IMR-90 (cell line): Measurements from ENCODE around the gene ARHGEF7. TPM values are rescaled to one million over a fixed set of nuclear protein-coding genes. Genes with fewer than 3 reads are reported as not detected.

ENCODE experiments used
- ATAC-seq: fragments of 200-7000 bp; cut with Tn5 transposase; 2 replicates; pipeline ENCODE4 v1.9.1; 2020; ENCODE audit warnings: low read depth, mild to moderate bottlenecking, moderate library complexity
- BruUV-seq: library from RNA; stranded (reverse); fragments of 400-500 nt; replicated peaks from 2 replicates; lab custom pipeline; 2021; lab: Mats Ljungman, UMichigan
- CTCF ChIA-PET: fragments of 300-600 bp; formaldehyde crosslinking; extraction: SDS; loops from one replicate; lab custom pipeline; 2021; ENCODE audit warnings: antibody characterized with exemption; lab: Yijun Ruan, JAX
- POLR2A ChIA-PET: fragments of 300-600 bp; sonication (Branson Sonifier 250); formaldehyde crosslinking; loops from one replicate; lab custom pipeline; 2022; ENCODE audit warnings: antibody characterized with exemption; ENCODE audit not compliant: unreplicated experiment; lab: Charles Lee
- DNase-seq: peaks from one replicate; pipeline ENCODE4 v3.0.0; 2013
- H2AFZ ChIP-seq: replicated peaks from 2 replicates; pipeline ENCODE3; 2013; ENCODE audit warnings: low read length, mild to moderate bottlenecking; ENCODE audit not compliant: poor library complexity
- H2AK5ac ChIP-seq: 2 replicates; pipeline ENCODE4 v1.6.1; 2013; ENCODE audit warnings: low read depth, low read length, inconsistent platforms
- H2AK9ac ChIP-seq: replicated peaks from 2 replicates; pipeline ENCODE3; 2013; ENCODE audit warnings: mild to moderate bottlenecking, low read depth, low read length, moderate library complexity; ENCODE audit not compliant: poor library complexity
- H2BK120ac ChIP-seq: 2 replicates; pipeline ENCODE4 v1.6.1; 2013; ENCODE audit warnings: low read depth, low read length, inconsistent platforms
- H2BK15ac ChIP-seq: 3 replicates; pipeline ENCODE4 v1.6.1; 2013; ENCODE audit warnings: low read depth, low read length, inconsistent platforms
- H2BK20ac ChIP-seq: 2 replicates; pipeline ENCODE4 v1.6.1; 2013; ENCODE audit warnings: low read depth, mild to moderate bottlenecking, inconsistent platforms, low read length, moderate library complexity
- H2BK5ac ChIP-seq: 2 replicates; pipeline ENCODE4 v1.6.1; 2013; ENCODE audit warnings: mild to moderate bottlenecking, low read depth, low read length, inconsistent platforms; ENCODE audit not compliant: poor library complexity, severe bottlenecking
- H3K14ac ChIP-seq: replicated peaks from 2 replicates; pipeline ENCODE4 v1.6.1; 2013; ENCODE audit warnings: low read depth, low read length, inconsistent platforms
- H3K18ac ChIP-seq: 2 replicates; pipeline ENCODE4 v1.6.1; 2013; ENCODE audit warnings: low read depth, low read length, control low read depth
- H3K23ac ChIP-seq: 2 replicates; pipeline ENCODE4 v1.6.1; 2013; ENCODE audit warnings: low read depth, low read length, inconsistent platforms
- H3K27ac ChIP-seq: 2 replicates; pipeline ENCODE4 v1.5.1; 2013; ENCODE audit warnings: mild to moderate bottlenecking, control low read depth, low read length; ENCODE audit not compliant: insufficient read depth
- H3K27me3 ChIP-seq: 2 replicates; pipeline ENCODE4 v1.6.1; 2013; ENCODE audit warnings: low read length; ENCODE audit not compliant: control insufficient read depth, insufficient read depth
- H3K36me3 ChIP-seq: 2 replicates; pipeline ENCODE4 v1.6.1; 2013; ENCODE audit warnings: low read length, mixed read lengths; ENCODE audit not compliant: control insufficient read depth, insufficient read depth
- H3K4ac ChIP-seq: 2 replicates; pipeline ENCODE4 v1.6.1; 2013; ENCODE audit warnings: low read depth, low read length, inconsistent platforms
- H3K4me1 ChIP-seq: 2 replicates; pipeline ENCODE4 v1.6.1; 2013; ENCODE audit warnings: low read length, mixed read lengths; ENCODE audit not compliant: control insufficient read depth, insufficient read depth
- H3K4me2 ChIP-seq: 2 replicates; pipeline ENCODE4 v1.6.1; 2013; ENCODE audit warnings: low read depth, mild to moderate bottlenecking, control low read depth, low read length, moderate library complexity
- H3K4me3 ChIP-seq: 2 replicates; pipeline ENCODE4 v1.5.1; 2013; ENCODE audit warnings: low read depth, mild to moderate bottlenecking, control low read depth, low read length, moderate library complexity; ENCODE audit not compliant: insufficient read depth
- H3K56ac ChIP-seq: 2 replicates; pipeline ENCODE4 v1.6.1; 2013; ENCODE audit warnings: low read length, inconsistent platforms; ENCODE audit not compliant: insufficient read depth; ENCODE audit errors: extremely low read depth
- H3K79me1 ChIP-seq, 2 experiments: 2 replicates each; pipeline ENCODE4 v1.6.1; 2013; ENCODE audit warnings: low read length in 2 of 2, inconsistent platforms in 1 of 2, low read depth in 1 of 2
- H3K9ac ChIP-seq: 2 replicates; pipeline ENCODE4 v1.6.1; 2013; ENCODE audit warnings: low read depth, low read length, control low read depth
- H3K9me1 ChIP-seq: 2 replicates; pipeline ENCODE4 v1.6.1; 2013; ENCODE audit warnings: low read length, inconsistent platforms; ENCODE audit not compliant: insufficient read depth
- H3K9me3 ChIP-seq: 2 replicates; pipeline ENCODE4 v1.6.1; 2013; ENCODE audit warnings: low read length; ENCODE audit not compliant: control insufficient read depth, insufficient read depth
- H4K20me1 ChIP-seq: 2 replicates; pipeline ENCODE4 v1.6.1; 2013; ENCODE audit warnings: low read length, inconsistent platforms; ENCODE audit not compliant: insufficient read depth
- H4K5ac ChIP-seq: 2 replicates; pipeline ENCODE4 v1.6.1; 2013; ENCODE audit warnings: mild to moderate bottlenecking, low read depth, low read length, control low read depth
- H4K8ac ChIP-seq, 2 experiments: 2 replicates each; pipeline ENCODE4 v1.6.1; 2013; ENCODE audit warnings: low read depth in 2 of 2, low read length in 2 of 2, control low read depth in 1 of 2, inconsistent platforms in 1 of 2
- H4K91ac ChIP-seq: 2 replicates; pipeline ENCODE4 v1.6.1; 2013; ENCODE audit warnings: low read depth, low read length, inconsistent platforms; ENCODE audit not compliant: insufficient read depth
- BHLHE40 ChIP-seq: fragments of 150-350 bp; IDR thresholded peaks from 2 replicates; pipeline ENCODE4 v1.6.1; 2016; ENCODE audit warnings: mild to moderate bottlenecking, low read depth, low read length
- ELK1 ChIP-seq: fragments of 150-350 bp; IDR thresholded peaks from 2 replicates; pipeline ENCODE4 v1.6.1; 2016; ENCODE audit warnings: low read depth, mild to moderate bottlenecking, low read length, moderate library complexity, borderline replicate concordance
- MAFK ChIP-seq: IDR thresholded peaks from 2 replicates; pipeline ENCODE4 v1.6.1; 2012; ENCODE audit warnings: low read depth, low read length, improper control_type of control experiment
- MXI1 ChIP-seq: IDR thresholded peaks from 2 replicates; pipeline ENCODE4 v1.6.1; 2012; ENCODE audit warnings: low read depth, mild to moderate bottlenecking, low read length, moderate library complexity, borderline replicate concordance
- NFE2L2 ChIP-seq: fragments of 150-350 bp; IDR thresholded peaks from 2 replicates; pipeline ENCODE4 v1.6.1; 2016; ENCODE audit warnings: low read depth, mild to moderate bottlenecking, low read length
- POLR2A ChIP-seq: IDR thresholded peaks from 2 replicates; pipeline ENCODE4 v1.6.1; 2012; ENCODE audit warnings: mild to moderate bottlenecking, low read depth, low read length
- RAD21 ChIP-seq: IDR thresholded peaks from 2 replicates; pipeline ENCODE4 v1.6.1; 2012; ENCODE audit warnings: low read length, improper control_type of control experiment
- RCOR1 ChIP-seq: IDR thresholded peaks from 2 replicates; pipeline ENCODE4 v1.6.1; 2012; ENCODE audit warnings: mild to moderate bottlenecking, low read length, improper control_type of control experiment; ENCODE audit not compliant: insufficient replicate concordance
- RFX5 ChIP-seq: IDR thresholded peaks from 2 replicates; pipeline ENCODE4 v1.8.0; 2012; ENCODE audit warnings: low read depth, mild to moderate bottlenecking, low read length, moderate library complexity
- SMC3 ChIP-seq: fragments of 150-350 bp; IDR thresholded peaks from 2 replicates; pipeline ENCODE4 v1.6.1; 2016; ENCODE audit warnings: low read depth, mild to moderate bottlenecking, antibody characterized with exemption, low read length, moderate library complexity
- WGBS, 2 experiments: methylation state at CpG; one replicate each; pipeline versions ENCODE4 v1.1.5 to v1.1.7; 2013; ENCODE audit warnings: missing lambda C conversion rate in 2 of 2; ENCODE audit not compliant: insufficient read length in 1 of 2; ENCODE audit errors: extremely low coverage in 2 of 2; 5-methylcytosine and 5-hydroxymethylcytosine counted together
- dilution Hi-C: fragments of 300-500 bp; cut with HindIII; formaldehyde crosslinking; loops from one replicate; pipeline ENCODE4 v1.14.3; 2018; ENCODE audit warnings: low sequenced_read_pairs; ENCODE audit not compliant: unreplicated experiment
- in situ Hi-C: fragments of 300-500 bp; cut with MboI; formaldehyde crosslinking; loops from 3 replicates; pipeline ENCODE4 v1.14.3; 2019; ENCODE audit warnings: low sequenced_read_pairs, inconsistent platforms, mixed read lengths
- intact Hi-C: fragments of 100-400 bp; cut with micrococcal nuclease; formaldehyde crosslinking; loops from 2 replicates; pipeline ENCODE4 v1.10.0; 2022
- polyA plus RNA-seq, 3 experiments: library from polyadenylated mRNA; depleted of rRNA; stranded (reverse); fragments of >200 nt; gene quantifications; 2 replicates each; pipeline ENCODE4 v1.2.3, GENCODE V29; 2012; ENCODE audit warnings: low replicate concordance in 1 of 3
- total RNA-seq: library from RNA; depleted of rRNA; stranded (reverse); fragments of >200 nt; gene quantifications from 2 replicates; pipeline ENCODE4 v1.2.3, GENCODE V29; 2012
- TF ChIP-seq, protein P1 (sequence below): fragments of 150-350 bp; IDR thresholded peaks from 2 replicates; pipeline ENCODE4 v1.6.1; 2017; ENCODE audit warnings: mild to moderate bottlenecking, antibody characterized with exemption, low read length, low read depth
- TF ChIP-seq, protein P2 (sequence below): conservative IDR thresholded peaks from 2 replicates; pipeline ENCODE4 v1.5.1; 2012; ENCODE audit warnings: mild to moderate bottlenecking, low read depth, low read length, improper control_type of control experiment

ARHGEF7 gene
- total and polyA plus RNA-seq, 2 of the 4 experiments (the other 2 are of a cell fraction), result 32.9 to 59.0 TPM

DNA sequence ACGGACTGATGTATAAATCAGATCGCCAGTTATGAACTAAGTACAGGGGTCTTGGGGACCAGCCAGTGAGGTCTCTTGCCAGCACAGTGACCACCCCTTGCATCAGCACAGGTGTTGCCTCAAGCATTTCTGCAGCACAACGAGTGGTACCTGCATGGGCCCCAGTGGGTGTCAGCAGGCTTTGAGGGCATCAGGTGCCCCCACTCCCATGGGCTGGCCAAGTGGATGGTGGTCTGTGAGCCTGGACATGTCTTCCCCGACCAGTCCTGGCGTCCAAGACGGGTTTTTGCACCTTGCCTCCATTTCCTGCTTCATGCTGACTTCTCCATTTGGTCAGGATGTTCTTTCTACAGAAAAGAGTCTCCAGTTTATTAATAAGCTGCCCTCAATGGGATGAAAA, 22.4 kb upstream of the ARHGEF7 start:
- TF ChIP-seq SMC3, result no peak
- TF ChIP-seq RCOR1, result no peak
- no peak for TF ChIP-seq NFE2L2
- no peak for TF ChIP-seq RFX5
- TF ChIP-seq RAD21, result no peak
- TF ChIP-seq, protein P1, sequence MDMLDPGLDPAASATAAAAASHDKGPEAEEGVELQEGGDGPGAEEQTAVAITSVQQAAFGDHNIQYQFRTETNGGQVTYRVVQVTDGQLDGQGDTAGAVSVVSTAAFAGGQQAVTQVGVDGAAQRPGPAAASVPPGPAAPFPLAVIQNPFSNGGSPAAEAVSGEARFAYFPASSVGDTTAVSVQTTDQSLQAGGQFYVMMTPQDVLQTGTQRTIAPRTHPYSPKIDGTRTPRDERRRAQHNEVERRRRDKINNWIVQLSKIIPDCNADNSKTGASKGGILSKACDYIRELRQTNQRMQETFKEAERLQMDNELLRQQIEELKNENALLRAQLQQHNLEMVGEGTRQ, result no peak
- no peak for TF ChIP-seq POLR2A
- no peak for TF ChIP-seq ELK1
- TF ChIP-seq MAFK, result no peak
- no peak for TF ChIP-seq MXI1
- TF ChIP-seq, protein P2, sequence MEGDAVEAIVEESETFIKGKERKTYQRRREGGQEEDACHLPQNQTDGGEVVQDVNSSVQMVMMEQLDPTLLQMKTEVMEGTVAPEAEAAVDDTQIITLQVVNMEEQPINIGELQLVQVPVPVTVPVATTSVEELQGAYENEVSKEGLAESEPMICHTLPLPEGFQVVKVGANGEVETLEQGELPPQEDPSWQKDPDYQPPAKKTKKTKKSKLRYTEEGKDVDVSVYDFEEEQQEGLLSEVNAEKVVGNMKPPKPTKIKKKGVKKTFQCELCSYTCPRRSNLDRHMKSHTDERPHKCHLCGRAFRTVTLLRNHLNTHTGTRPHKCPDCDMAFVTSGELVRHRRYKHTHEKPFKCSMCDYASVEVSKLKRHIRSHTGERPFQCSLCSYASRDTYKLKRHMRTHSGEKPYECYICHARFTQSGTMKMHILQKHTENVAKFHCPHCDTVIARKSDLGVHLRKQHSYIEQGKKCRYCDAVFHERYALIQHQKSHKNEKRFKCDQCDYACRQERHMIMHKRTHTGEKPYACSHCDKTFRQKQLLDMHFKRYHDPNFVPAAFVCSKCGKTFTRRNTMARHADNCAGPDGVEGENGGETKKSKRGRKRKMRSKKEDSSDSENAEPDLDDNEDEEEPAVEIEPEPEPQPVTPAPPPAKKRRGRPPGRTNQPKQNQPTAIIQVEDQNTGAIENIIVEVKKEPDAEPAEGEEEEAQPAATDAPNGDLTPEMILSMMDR, result no peak
- TF ChIP-seq BHLHE40, result no peak
- Histone ChIP-seq H3K18ac (no peak overlapping the region), H2BK120ac (no peak overlapping the region), H2AFZ (no peak overlapping the region), H4K91ac (no peak overlapping the region), H3K4me1 (no peaks in the 10 kb centered on the region), H3K79me1 (no peaks in the 10 kb centered on the region), H4K5ac (no peak overlapping the region), H3K36me3 (no peaks in the 10 kb centered on the region), H3K4me2 (no peak overlapping the region), H2BK20ac (no peak overlapping the region), H3K9me3 (no peaks in the 10 kb centered on the region; the same call in 1 of the 2 replicates), H4K20me1 (no peaks in the 10 kb centered on the region), H3K14ac (no peak overlapping the region), H3K9me1 (no peaks in the 10 kb centered on the region), H3K4ac (no peak overlapping the region), H2BK5ac (no peak overlapping the region), H3K23ac (no peak overlapping the region), H3K4me3 (no peak overlapping the region), H3K9ac (no peak overlapping the region), H2AK9ac (no peak overlapping the region), H3K27ac (no peak overlapping the region), H3K27me3 (peaks cover 66% of the 10 kb centered on the region), H2BK15ac (no peak overlapping the region), H4K8ac (no peak overlapping the region), H3K56ac (no peak overlapping the region), H2AK5ac (no peak overlapping the region)
- WGBS, 2 experiments, result 65% methylated on average over 5 of the region's 6 CpGs; no CpG with 5 or more reads in 1 of the 2 experiments
- DNase-seq, result no peak
- CTCF ChIA-PET, result no interaction called here
- BruUV-seq, result no TSS peak
- intact Hi-C loops, result no loop called here
- dilution Hi-C loops, result no loop called here
- in situ Hi-C loops, result no loop called here
- POLR2A ChIA-PET, result no interaction called here
- no peak for ATAC-seq
